H1 (cell line): ENCODE measurements around the gene HOMER2. TPM values are rescaled to one million over a fixed set of nuclear protein-coding genes. Genes with fewer than 3 reads are reported as not detected.

Source experiments
- CTCF ChIA-PET: fragments of 300-600 bp; sonication (Branson Sonifier 250); formaldehyde crosslinking; loops from one replicate; lab custom pipeline; 2021; ENCODE audit not compliant: partially characterized antibody; lab: Charles Lee
- POLR2A ChIA-PET: fragments of 300-600 bp; sonication (Branson Sonifier 250); formaldehyde crosslinking; loops from one replicate; lab custom pipeline; 2021; ENCODE audit warnings: inconsistent platforms; ENCODE audit not compliant: partially characterized antibody; lab: Charles Lee
- DNase-seq, 2 experiments: peaks; one replicate each; pipeline versions ENCODE4 v3.0.0 to v3.0.0-alpha.2; 2010 to 2022; ENCODE audit warnings: low spot score in 2 of 2, low read depth in 1 of 2, mixed read lengths in 1 of 2
- FAIRE-seq: peaks from 2 replicates; lab custom pipeline; 2011; peaks lifted over from hg19 to GRCh38; lab: Jason Lieb, UNC
- H2AFZ ChIP-seq: 2 replicates; pipeline ENCODE4 v1.8.1; 2012; ENCODE audit warnings: low read length, inconsistent platforms
- H2AK5ac ChIP-seq: 2 replicates; pipeline ENCODE4 v1.6.1; 2013; ENCODE audit warnings: low read depth, low read length
- H2BK120ac ChIP-seq: replicated peaks from 2 replicates; pipeline ENCODE3; 2013; ENCODE audit warnings: low read depth, low read length, inconsistent platforms
- H2BK12ac ChIP-seq: 2 replicates; pipeline ENCODE4 v1.6.1; 2013; ENCODE audit warnings: low read depth, low read length
- H2BK15ac ChIP-seq: 2 replicates; pipeline ENCODE4 v1.6.1; 2013; ENCODE audit warnings: low read length
- H2BK20ac ChIP-seq: 2 replicates; pipeline ENCODE4 v1.6.1; 2013; ENCODE audit warnings: low read length
- H2BK5ac ChIP-seq: 2 replicates; pipeline ENCODE4 v1.6.1; 2013; ENCODE audit warnings: low read depth, low read length
- H3K14ac ChIP-seq: 2 replicates; pipeline ENCODE4 v1.6.1; 2013; ENCODE audit warnings: inconsistent platforms; ENCODE audit not compliant: insufficient read length
- H3K18ac ChIP-seq: 2 replicates; pipeline ENCODE4 v1.6.1; 2013; ENCODE audit warnings: low read length; ENCODE audit errors: extremely low read depth
- H3K23ac ChIP-seq: 2 replicates; pipeline ENCODE4 v1.6.1; 2013; ENCODE audit warnings: inconsistent platforms; ENCODE audit not compliant: insufficient read length
- H3K23me2 ChIP-seq: 2 replicates; pipeline ENCODE4 v1.6.1; 2013; ENCODE audit warnings: low read depth, low read length
- H3K27ac ChIP-seq: 2 replicates; pipeline ENCODE4 v1.6.1; 2011; ENCODE audit warnings: low read depth, low read length, inconsistent platforms
- H3K27me3 ChIP-seq, 4 experiments: replicated peaks in 1 of 4; 1 replicate in 1 of 4; 2 replicates in 3 of 4; pipeline versions ENCODE4 v1.6.1 to v1.8.1; 2011 to 2013; ENCODE audit warnings: low read length in 3 of 4, mild to moderate bottlenecking in 3 of 4, inconsistent platforms in 2 of 4, mixed read lengths in 2 of 4, moderate library complexity in 1 of 4; ENCODE audit not compliant: control insufficient read depth in 3 of 4, insufficient read depth in 3 of 4; ENCODE audit errors: extremely low read depth in 1 of 4
- H3K36me3 ChIP-seq, 4 experiments: 2 replicates each; pipeline versions ENCODE4 v1.6.1 to v1.8.1; 2011 to 2013; ENCODE audit warnings: mild to moderate bottlenecking in 4 of 4, low read length in 3 of 4, moderate library complexity in 2 of 4, control low read depth in 1 of 4, inconsistent platforms in 1 of 4; ENCODE audit not compliant: insufficient read depth in 4 of 4, control insufficient read depth in 2 of 4
- H3K4ac ChIP-seq: replicated peaks from 2 replicates; pipeline ENCODE3; 2013; ENCODE audit warnings: low read length, low read depth, mixed read lengths, inconsistent platforms; ENCODE audit not compliant: insufficient read length
- H3K4me1 ChIP-seq, 4 experiments: replicated peaks in 1 of 4; 1 replicate in 1 of 4; 2 replicates in 3 of 4; pipeline versions ENCODE4 v1.6.1 to v1.8.1; 2011 to 2013; ENCODE audit warnings: low read length in 3 of 4, inconsistent platforms in 2 of 4, mixed read lengths in 1 of 4; ENCODE audit not compliant: insufficient read depth in 4 of 4, control insufficient read depth in 3 of 4
- H3K4me2 ChIP-seq, 2 experiments: 2 replicates each; pipeline versions ENCODE4 v1.6.1 to v1.8.1; 2011 to 2013; ENCODE audit warnings: low read depth in 2 of 2, low read length in 2 of 2, control low read depth in 1 of 2, inconsistent platforms in 1 of 2, mild to moderate bottlenecking in 1 of 2; ENCODE audit not compliant: insufficient read depth in 1 of 2
- H3K4me3 ChIP-seq, 4 experiments: fragments of 200-600, 300-600 bp in 1 of 4; sonication (generic), shearing (Covaris generic), sonication (Bioruptor Twin) in 1 of 4; 2 replicates each; pipeline versions ENCODE4 v1.5.1 to v1.8.1; 2011 to 2016; ENCODE audit warnings: low read length in 4 of 4, low read depth in 3 of 4, control low read depth in 2 of 4, inconsistent platforms in 2 of 4, mild to moderate bottlenecking in 2 of 4, mixed read lengths in 1 of 4, moderate library complexity in 1 of 4; ENCODE audit not compliant: insufficient read depth in 2 of 4; ENCODE audit errors: extremely low read depth in 1 of 4
- H3K56ac ChIP-seq: replicated peaks from 2 replicates; pipeline ENCODE3; 2013; ENCODE audit warnings: low read depth, mild to moderate bottlenecking, mixed read lengths, low read length, inconsistent platforms; ENCODE audit not compliant: insufficient read length
- H3K79me1 ChIP-seq: 2 replicates; pipeline ENCODE4 v1.6.1; 2013; ENCODE audit warnings: low read depth, low read length, control low read depth
- H3K79me2 ChIP-seq, 2 experiments: 2 replicates each; pipeline versions ENCODE4 v1.6.1 to v1.8.1; 2012 to 2013; ENCODE audit warnings: low read length in 2 of 2, mild to moderate bottlenecking in 2 of 2, inconsistent platforms in 1 of 2; ENCODE audit not compliant: insufficient read depth in 2 of 2, control insufficient read depth in 1 of 2
- H3K9ac ChIP-seq, 4 experiments: replicated peaks in 1 of 4; 1 replicate in 1 of 4; 2 replicates in 3 of 4; pipeline versions ENCODE4 v1.6.1 to v1.8.1; 2011 to 2013; ENCODE audit warnings: low read depth in 3 of 4, low read length in 3 of 4, control low read depth in 2 of 4, mild to moderate bottlenecking in 2 of 4, moderate library complexity in 2 of 4, inconsistent platforms in 1 of 4; ENCODE audit errors: extremely low read depth in 1 of 4
- H3K9me3 ChIP-seq, 2 experiments: 2 replicates each; pipeline versions ENCODE4 v1.6.1 to v1.8.1; 2012 to 2013; ENCODE audit warnings: mild to moderate bottlenecking in 2 of 2, moderate library complexity in 2 of 2, control low read depth in 1 of 2, inconsistent platforms in 1 of 2, low read depth in 1 of 2, low read length in 1 of 2, mixed read lengths in 1 of 2; ENCODE audit not compliant: insufficient read depth in 2 of 2
- H4K20me1 ChIP-seq, 2 experiments: replicated peaks in 1 of 2; 2 replicates each; pipeline versions ENCODE3 to v1.8.1; 2011 to 2013; ENCODE audit warnings: inconsistent platforms in 2 of 2, low read length in 2 of 2, mild to moderate bottlenecking in 1 of 2; ENCODE audit not compliant: insufficient read depth in 2 of 2, control insufficient read depth in 1 of 2
- H4K5ac ChIP-seq: 2 replicates; pipeline ENCODE4 v1.6.1; 2013; ENCODE audit warnings: low read length, low read depth, mixed read lengths, inconsistent platforms; ENCODE audit not compliant: insufficient read length
- H4K8ac ChIP-seq: 2 replicates; pipeline ENCODE4 v1.8.0; 2013; ENCODE audit warnings: mild to moderate bottlenecking, moderate library complexity, low read length, inconsistent platforms; ENCODE audit not compliant: insufficient read depth; ENCODE audit errors: extremely low read depth
- H4K91ac ChIP-seq: replicated peaks from 2 replicates; pipeline ENCODE3; 2013; ENCODE audit warnings: low read length, mixed read lengths, inconsistent platforms; ENCODE audit not compliant: insufficient read length
- ASH2L ChIP-seq: fragments of 200-600, 300-600 bp; sonication (generic); IDR thresholded peaks from one replicate; pipeline ENCODE4 v1.7.1; 2017; ENCODE audit warnings: low read length
- BCL11A ChIP-seq, 2 experiments: IDR thresholded peaks; one replicate each; pipeline ENCODE4 v1.6.1; 2011; ENCODE audit warnings: low read depth in 2 of 2, low read length in 2 of 2, mild to moderate bottlenecking in 2 of 2
- CHD1 ChIP-seq: IDR thresholded peaks from 2 replicates; pipeline ENCODE4 v1.6.1; 2012; ENCODE audit warnings: low read depth, low read length, improper control_type of control experiment
- KDM5A ChIP-seq: fragments of 200-600 bp; IDR thresholded peaks from 2 replicates; pipeline ENCODE4 v1.7.1; 2012; ENCODE audit warnings: mild to moderate bottlenecking, low read length, inconsistent platforms, mixed read lengths
- MAX ChIP-seq: IDR thresholded peaks from 2 replicates; pipeline ENCODE4 v1.6.1; 2012; ENCODE audit warnings: inconsistent platforms
- POLR2A ChIP-seq, 2 experiments: IDR thresholded peaks; 1 replicate in 1 of 2; 2 replicates in 1 of 2; pipeline ENCODE4 v1.6.1; 2011; ENCODE audit warnings: low read depth in 2 of 2, low read length in 2 of 2, mild to moderate bottlenecking in 2 of 2; ENCODE audit errors: control extremely low read depth in 1 of 2
- RFX5 ChIP-seq: IDR thresholded peaks from 2 replicates; pipeline ENCODE4 v1.6.1; 2011; ENCODE audit warnings: low read depth, low read length, improper control_type of control experiment, borderline replicate concordance
- RXRA ChIP-seq: IDR thresholded peaks from 2 replicates; pipeline ENCODE4 v1.6.1; 2011; ENCODE audit warnings: low read depth, mild to moderate bottlenecking, low read length, moderate library complexity; ENCODE audit not compliant: insufficient read depth
- SRF ChIP-seq: IDR thresholded peaks from 2 replicates; pipeline ENCODE4 v1.6.1; 2011; ENCODE audit warnings: mild to moderate bottlenecking, low read depth, low read length, moderate library complexity
- TBP ChIP-seq: IDR thresholded peaks from 2 replicates; pipeline ENCODE4 v1.6.1; 2011; ENCODE audit warnings: low read depth, low read length, improper control_type of control experiment
- TCF12 ChIP-seq: IDR thresholded peaks from 2 replicates; pipeline ENCODE4 v1.6.1; 2011; ENCODE audit warnings: low read depth, mild to moderate bottlenecking, low read length
- WGBS, 2 experiments: shearing (Covaris generic) in 1 of 2; methylation state at CpG; one replicate each; pipeline versions ENCODE4 v1.1.6 to v1.1.7; 2013 to 2015; ENCODE audit warnings: low lambda C conversion rate in 2 of 2, mixed read lengths in 2 of 2, inconsistent platforms in 1 of 2, low coverage in 1 of 2, missing lambda C conversion rate in 1 of 2; ENCODE audit not compliant: insufficient replicate concordance in 2 of 2, insufficient coverage in 1 of 2, insufficient read length in 1 of 2; ENCODE audit errors: extremely low coverage in 1 of 2, missing lambda C conversion rate in 1 of 2; 5-methylcytosine and 5-hydroxymethylcytosine counted together
- polyA plus RNA-seq, 7 experiments: library from polyadenylated mRNA; depleted of rRNA in 3 of 7; stranded (reverse) in 5 of 7; unstranded in 2 of 7; fragments of >200 nt in 5 of 7; fragments of 200-250 nt in 2 of 7; gene quantifications; 1 replicate in 5 of 7; 2 replicates in 1 of 7; 4 replicates in 1 of 7; pipeline versions ENCODE4 v1.2.1 to v1.2.3, GENCODE V29; 2011 to 2013; ENCODE audit warnings: missing spikeins in 2 of 7, mixed read lengths in 2 of 7
- total RNA-seq: library from RNA; stranded (reverse); fragmentation: NEBNext Ultra II Directional; extraction: Animal tissue kit (Norgen Biotek cat#: 25700); gene quantifications from 2 replicates; pipeline ENCODE4 v1.2.1, GENCODE V29; 2021
- TF ChIP-seq, protein P1 (sequence below): IDR thresholded peaks from 2 replicates; pipeline ENCODE4 v1.6.1; 2012; ENCODE audit warnings: low read length, inconsistent platforms

HOMER2 gene
- total and polyA plus RNA-seq, 2 of the 8 experiments (the other 6 are each of a cell fraction or from before 2014, with no cell fraction given), result 12.5 to 27.6 TPM

- Histone ChIP-seq H3K79me1 (no peaks in the 10 kb centered on the region), H3K4ac (no peak overlapping the region), H2BK120ac (no peak overlapping the region), H2AFZ (no peak overlapping the region), H4K5ac (no peak overlapping the region), H4K20me1 (no peaks in the 10 kb centered on the region), H3K4me1 (no peaks in the 10 kb centered on the region), H3K4me2 (no peak overlapping the region), H3K23ac (no peak overlapping the region), H2AK5ac (no peak overlapping the region), H3K36me3 (peaks cover 0 to 25% (median 9%) of the 10 kb centered on the region in 4 experiments; a peak in 6 of 8 replicates), H3K18ac (no peak overlapping the region), H3K56ac (no peak overlapping the region), H2BK12ac (no peak overlapping the region), H3K27ac (no peak overlapping the region), H2BK15ac (no peak overlapping the region), H3K27me3 (no peaks in the 10 kb centered on the region), H2BK5ac (no peak overlapping the region), H3K9me3 (no peaks in the 10 kb centered on the region), H4K91ac (no peak overlapping the region), H3K9ac (no peak overlapping the region), H2BK20ac (no peak overlapping the region), H3K79me2 (no peaks in the 10 kb centered on the region), H3K23me2 (no peaks in the 10 kb centered on the region), H3K14ac (no peak overlapping the region), H3K4me3 (no peak overlapping the region), H4K8ac (no peak overlapping the region)
- ChIA-PET CTCF (interaction anchor here (0.7 to 2.0 kb wide), 5 partner anchors 14 to 192 kb away, joined by 3 to 6 read pairs (median 4); partner anchors contain the start of gene RAMAC), POLR2A (no interaction called here)
- FAIRE-seq, result no peak
- DNase-seq, result no peak
- 90% methylated on average over 5 of the region's 5 CpGs; no CpG with 5 or more reads in 1 of the 2 experiments for WGBS, 2 experiments
- TF ChIP-seq RFX5 (no peak), BCL11A (IDR thresholded peaks at IDR 0.05; ENCODE audit: low read depth in 2 of 2, low read length in 2 of 2) (no peak), CHD1 (no peak), TBP (no peak), KDM5A (no peak), TCF12 (no peak), SRF (no peak), ASH2L (no peak), POLR2A (IDR thresholded peaks at IDR 0.05; ENCODE audit: control extremely low read depth in 1 of 2, low read depth in 2 of 2, low read length in 2 of 2) (no peak), MAX (no peak), RXRA (no peak)
- TF ChIP-seq, protein P1, sequence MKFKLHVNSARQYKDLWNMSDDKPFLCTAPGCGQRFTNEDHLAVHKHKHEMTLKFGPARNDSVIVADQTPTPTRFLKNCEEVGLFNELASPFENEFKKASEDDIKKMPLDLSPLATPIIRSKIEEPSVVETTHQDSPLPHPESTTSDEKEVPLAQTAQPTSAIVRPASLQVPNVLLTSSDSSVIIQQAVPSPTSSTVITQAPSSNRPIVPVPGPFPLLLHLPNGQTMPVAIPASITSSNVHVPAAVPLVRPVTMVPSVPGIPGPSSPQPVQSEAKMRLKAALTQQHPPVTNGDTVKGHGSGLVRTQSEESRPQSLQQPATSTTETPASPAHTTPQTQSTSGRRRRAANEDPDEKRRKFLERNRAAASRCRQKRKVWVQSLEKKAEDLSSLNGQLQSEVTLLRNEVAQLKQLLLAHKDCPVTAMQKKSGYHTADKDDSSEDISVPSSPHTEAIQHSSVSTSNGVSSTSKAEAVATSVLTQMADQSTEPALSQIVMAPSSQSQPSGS, result no peak
Observed at GRCh38 chr15:82831894-82832600, 120.5 kb downstream of the HOMER2 start.
